Activated CD8-positive, alpha-beta memory T cell treated with anti-CD3 and anti-CD28 coated beads, Interleukin-2, amount 50 U/mL, for 1 hour (primary cell): ENCODE measurements around the gene GTF2H4.
"Not testable (repeated sequence)": the region's sequence is repeated elsewhere in the genome, so short reads cannot be mapped to it uniquely, and the experiment has no call there.

Experiments used
- DNase-seq: peaks from one replicate; pipeline ENCODE4 v3.0.0-alpha.2; 2020; ENCODE audit errors: extremely low read depth

GTF2H4 gene

GRCh38 chr6:30894935-30895334 is 13.1 kb upstream of the GTF2H4 start:
- no peak for DNase-seq

GRCh38 chr6:30895343-30895742 is 12.7 kb upstream of the GTF2H4 start:
- no peak for DNase-seq

DNA sequence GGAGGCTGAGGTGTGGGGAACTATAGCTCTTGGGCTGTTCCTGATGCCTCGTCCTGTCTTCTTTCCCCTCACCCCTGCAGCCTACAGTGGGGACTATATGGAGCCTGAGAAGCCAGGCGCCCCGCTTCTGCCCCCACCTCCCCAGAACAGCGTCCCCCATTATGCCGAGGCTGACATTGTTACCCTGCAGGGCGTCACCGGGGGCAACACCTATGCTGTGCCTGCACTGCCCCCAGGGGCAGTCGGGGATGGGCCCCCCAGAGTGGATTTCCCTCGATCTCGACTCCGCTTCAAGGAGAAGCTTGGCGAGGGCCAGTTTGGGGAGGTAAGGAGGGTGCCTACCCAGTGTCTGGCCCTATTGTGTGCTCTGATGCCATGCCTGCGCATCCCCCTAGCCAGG is 11.5 kb upstream of the GTF2H4 start:
- no peak for DNase-seq

DNA sequence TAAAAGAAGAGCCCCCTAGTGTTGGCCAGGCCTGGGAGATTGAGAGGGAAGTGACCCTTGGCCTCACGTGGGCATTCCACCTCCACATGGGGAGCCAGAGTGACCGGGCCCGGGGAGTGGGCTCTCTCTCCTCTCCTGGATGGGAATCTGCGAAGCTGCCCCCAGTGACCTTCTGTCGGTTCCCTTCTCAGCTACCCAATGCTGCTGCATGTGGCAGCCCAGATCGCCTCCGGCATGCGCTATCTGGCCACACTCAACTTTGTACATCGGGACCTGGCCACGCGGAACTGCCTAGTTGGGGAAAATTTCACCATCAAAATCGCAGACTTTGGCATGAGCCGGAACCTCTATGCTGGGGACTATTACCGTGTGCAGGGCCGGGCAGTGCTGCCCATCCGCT is 10.1 kb upstream of the GTF2H4 start:
- DNase-seq: no peak

DNA sequence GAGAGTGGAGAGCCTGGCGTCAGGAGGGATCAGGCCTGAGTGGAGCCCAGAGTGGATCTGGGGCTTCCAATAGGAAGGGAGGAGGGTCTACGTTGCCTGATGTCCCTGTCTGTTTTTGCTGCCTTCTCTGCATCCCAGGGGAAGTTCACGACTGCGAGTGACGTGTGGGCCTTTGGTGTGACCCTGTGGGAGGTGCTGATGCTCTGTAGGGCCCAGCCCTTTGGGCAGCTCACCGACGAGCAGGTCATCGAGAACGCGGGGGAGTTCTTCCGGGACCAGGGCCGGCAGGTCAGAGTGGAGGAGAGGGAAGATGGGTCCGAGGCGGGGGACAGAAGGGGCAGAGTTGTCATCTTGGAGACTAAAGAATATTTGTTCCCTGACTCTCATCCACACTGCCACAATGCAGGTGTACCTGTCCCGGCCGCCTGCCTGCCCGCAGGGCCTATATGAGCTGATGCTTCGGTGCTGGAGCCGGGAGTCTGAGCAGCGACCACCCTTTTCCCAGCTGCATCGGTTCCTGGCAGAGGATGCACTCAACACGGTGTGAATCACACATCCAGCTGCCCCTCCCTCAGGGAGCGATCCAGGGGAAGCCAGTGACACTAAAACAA is 9.2 kb upstream of the GTF2H4 start:
- no peak for DNase-seq

DNA sequence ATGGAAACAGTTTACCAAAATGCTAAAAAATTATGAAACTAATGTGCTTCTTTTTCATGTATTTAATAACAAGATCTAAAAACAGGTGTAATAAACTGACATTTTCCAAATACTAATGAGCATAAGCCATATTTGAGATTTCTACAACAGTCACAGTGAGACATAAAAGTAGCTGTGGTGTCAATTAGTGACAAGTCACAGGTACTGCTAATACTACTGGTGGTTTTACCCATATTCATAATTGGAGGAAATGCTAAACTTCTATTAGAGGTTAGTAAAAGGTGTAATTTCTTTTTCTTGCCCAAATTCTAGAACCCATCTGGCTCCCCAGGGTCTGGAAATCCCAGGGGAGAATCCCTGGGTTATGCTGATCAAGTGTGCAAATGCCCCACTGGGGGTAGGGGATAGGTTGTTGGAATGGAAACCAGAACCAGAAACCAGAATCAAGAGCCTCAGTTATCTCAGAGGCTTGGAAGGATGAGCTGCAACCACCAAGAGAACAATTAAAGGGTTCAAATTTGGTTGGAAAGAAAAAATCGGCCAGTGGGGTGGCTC is 7.1 kb upstream of the GTF2H4 start:
- DNase-seq: no peak

- no peak for DNase-seq
These were observed 6.6 kb upstream of the GTF2H4 start for GRCh38 chr6:30901436-30901835.

DNA sequence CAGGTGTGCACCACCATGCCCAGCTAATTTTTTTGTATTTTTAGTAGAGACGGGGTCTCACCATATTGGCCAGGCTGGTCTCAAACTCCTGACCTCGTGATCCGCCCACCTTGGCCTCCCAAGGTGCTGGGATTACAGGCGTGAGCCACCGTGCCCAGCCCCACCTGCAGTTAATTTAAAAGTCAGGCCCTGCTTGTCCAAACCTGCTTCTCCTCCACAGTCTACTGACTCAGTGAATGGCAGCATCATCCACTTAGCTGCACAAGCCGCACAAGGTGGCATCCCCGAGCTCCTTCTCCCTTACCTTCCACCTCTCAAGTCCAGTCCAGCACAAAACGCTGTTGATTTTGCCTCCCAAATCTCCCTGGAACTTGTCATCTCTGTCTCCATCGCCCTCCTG is 5.8 kb upstream of the GTF2H4 start:
- DNase-seq: not testable (repeated sequence)

DNA sequence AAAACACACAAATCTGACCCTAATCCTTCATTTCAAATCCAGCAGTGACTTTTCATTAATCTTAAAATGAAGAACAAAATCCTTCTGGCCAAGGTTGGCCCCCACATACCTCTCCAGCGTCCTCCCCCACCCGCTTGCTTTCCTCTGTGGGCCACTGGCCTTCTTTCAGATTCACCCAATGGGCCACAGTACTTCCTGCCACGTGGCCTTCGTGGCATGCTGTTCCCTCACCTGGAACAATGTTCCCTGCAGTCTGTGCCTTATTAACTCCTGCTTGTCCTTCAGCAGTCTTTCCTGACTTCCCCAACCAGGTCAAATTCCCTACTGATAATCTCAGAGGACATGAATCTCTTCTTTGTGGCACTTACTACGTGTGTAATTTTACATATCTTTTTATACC is 5.3 kb upstream of the GTF2H4 start:
- DNase-seq: no peak

- no peak for DNase-seq
These were observed 4.8 kb upstream of the GTF2H4 start for GRCh38 chr6:30903236-30903635.

DNA sequence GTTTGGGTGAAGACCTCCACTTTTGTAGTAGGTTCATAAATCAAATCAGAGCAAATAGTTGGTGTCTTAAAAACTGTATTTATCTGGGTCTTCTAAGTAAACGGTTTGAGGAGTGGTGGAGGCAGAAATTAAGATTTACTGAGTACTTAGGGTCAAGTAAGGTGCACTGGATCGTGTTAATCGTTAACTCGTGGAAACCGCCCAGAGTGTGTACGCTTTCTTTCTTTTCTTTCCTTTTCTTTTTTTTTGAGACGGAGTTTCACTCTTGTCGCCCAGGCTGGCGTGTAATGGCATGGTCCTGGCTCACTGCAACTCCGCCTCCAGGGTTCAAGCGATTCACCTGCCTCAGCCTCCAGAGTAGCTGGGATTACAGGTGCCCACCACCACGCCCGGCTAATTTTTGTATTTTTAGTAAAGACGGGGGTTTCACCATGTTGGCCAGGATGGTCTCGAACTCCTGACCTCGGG is 683 bp upstream of the GTF2H4 start:
- not testable (repeated sequence) for DNase-seq

DNA sequence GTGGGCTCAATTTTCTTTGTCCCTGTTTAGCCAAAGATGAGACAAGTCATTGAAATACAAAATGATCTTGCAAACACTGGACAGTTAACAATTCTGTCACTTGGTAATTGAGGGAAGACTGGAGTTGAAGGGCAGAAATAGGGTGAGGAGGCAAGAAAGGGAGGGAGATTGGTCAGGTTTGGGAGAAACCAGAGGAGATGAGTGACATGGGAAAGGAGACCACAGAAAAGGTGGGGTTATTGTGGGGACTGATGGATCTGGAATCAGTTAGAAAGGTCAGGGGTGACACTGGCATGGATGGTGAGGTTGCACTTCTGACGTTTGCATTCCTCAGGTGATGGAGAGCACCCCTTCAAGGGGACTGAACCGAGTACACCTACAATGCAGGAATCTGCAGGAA is 693 bp downstream of the GTF2H4 start:
- DNase-seq: no peak

DNA sequence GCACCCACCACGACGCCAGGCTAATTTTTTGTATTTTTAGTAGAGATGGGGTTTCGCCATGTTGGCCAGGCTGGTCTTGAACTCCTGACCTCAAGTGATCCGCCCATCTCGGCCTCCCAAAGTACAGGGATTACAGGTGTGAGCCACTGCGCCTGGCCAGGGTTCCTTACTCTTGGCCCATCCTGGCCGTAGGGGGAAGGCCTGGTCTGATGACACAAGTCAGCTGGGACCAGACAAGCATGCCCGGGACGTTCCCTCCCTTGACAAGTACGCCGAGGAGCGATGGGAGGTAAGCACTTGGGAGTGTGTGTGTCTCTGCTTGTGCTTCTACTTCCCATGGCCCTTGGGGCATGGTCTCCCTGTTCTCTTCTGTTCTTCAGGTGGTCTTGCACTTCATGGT is 2.5 kb downstream of the GTF2H4 start:
- not testable (repeated sequence) for DNase-seq

DNA sequence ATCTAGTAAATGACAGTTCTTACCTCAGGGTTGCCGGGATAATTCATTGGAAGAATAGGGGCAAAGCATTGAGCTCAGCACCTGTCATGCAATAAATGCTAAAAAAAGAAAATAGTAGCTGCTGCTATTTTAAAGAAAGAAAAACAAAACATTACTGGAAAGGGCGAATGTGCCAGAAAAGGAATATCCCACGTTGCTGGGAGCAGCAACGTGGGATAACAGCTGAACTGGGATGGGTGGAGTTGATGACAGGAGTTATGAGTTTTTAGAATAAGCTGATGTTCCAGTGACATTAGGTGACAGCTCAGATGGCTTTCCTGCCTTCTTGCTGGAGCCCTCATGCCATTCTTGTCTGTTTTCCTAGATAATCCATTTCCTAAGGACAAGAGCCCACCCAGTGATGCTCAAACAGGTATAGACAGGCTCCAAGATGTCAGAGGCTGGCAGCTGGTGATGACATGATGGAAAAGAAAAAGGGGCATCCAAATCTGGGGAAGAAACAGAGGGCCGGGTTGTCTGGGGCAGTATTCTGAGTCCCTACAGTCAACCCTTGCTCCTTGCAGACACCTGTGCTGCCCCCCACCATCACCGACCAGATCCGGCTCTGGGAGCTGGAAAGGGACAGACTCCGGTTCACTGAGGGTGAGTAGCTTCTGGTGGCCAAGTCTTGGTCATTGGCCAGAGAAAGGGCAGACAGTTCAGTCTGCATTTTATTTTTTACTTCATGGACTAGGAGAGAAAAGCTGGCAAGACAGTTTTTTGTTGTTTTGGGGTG is 4.9 kb downstream of the GTF2H4 start:
- no peak for DNase-seq

DNA sequence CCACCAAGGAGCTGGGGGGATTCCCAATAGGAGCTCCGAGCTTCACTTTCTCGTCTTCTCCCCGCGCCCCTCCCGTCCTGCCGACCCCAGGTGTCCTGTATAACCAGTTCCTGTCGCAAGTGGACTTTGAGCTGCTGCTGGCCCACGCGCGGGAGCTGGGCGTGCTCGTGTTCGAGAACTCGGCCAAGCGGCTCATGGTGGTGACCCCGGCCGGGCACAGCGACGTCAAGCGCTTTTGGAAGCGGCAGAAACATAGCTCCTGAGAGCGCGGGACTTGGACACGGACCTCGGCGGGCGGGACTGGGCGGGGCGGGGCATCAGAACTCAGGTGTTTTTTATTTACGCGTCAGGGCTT is 5.7 kb downstream of the GTF2H4 start:
- DNase-seq: no peak

DNA sequence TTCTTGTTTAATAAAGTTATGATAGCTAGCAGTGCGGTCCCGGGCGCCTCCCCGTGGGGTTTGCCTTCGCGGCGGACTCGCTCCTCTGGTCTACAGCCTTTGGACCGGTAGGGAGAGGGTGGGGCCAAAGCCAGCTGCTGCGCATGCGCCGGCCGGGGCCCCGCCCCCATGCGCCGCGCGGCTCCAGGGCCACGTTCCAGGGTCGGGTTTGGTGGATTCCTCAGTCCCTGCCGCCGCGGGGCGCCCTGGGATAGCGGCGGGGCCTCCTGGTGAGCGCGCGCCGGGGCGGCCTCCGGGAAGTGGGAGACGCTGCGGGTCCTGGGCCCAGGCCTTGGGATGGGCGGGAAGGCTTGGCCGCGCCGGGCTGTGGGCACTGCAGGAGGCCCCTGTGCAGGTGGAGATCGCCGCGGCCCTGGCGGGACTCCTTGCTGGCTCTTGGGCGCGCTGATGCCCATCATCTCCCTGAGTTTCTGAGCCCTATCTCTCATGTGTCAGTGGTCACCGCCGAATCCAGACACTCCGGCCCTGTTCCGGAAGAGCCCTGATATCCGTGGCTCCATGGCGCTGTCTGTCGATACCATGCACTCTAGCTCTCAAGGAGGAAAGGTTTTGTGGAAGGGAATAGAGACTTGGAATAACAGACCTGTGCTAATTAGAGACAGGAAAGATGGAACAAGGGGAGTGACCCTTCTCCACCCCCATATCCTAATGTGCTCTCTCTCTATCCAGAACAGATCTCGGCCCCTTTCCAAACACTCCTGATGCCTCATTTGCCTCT is 6.3 kb downstream of the GTF2H4 start, which contains the start of gene VARS2:
VARS2 (plus strand) TSS at position 163 of the 778 bp plus-strand sequence; CDS start at position 762, 599 bp downstream.
- peak; percentile 54 for DNase-seq

DNA sequence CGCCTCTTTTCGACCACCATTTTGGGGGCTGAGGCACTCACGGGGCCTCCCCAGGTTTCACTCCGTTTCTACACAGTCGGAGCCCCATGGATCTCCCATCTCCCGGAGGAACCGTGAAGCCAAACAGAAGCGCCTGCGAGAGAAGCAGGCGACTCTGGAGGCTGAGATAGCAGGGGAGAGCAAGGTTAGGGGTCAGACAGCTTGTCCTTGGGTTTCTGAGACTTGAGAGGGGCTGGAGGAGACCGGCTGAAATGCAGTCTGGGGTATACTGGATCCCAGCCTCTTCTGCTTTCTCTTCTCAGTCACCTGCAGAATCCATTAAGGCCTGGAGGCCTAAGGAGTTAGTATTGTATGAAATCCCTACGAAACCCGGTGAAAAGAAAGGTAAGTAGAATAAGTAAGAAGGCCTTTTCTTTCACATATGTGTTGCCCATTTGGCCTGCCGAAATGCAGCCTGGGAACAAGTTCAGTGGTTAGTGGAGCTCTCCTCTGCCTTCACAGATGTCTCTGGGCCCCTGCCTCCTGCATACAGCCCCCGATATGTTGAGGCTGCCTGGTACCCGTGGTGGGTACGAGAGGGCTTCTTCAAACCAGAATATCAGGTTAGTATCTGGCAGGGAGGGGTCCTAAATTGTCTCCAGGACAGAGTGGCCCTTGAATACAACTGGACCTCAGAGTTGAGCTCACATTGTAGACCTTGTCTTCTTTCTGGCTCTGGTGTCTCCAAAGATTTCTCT is 7.0 kb downstream of the GTF2H4 start:
- DNase-seq: no peak

DNA sequence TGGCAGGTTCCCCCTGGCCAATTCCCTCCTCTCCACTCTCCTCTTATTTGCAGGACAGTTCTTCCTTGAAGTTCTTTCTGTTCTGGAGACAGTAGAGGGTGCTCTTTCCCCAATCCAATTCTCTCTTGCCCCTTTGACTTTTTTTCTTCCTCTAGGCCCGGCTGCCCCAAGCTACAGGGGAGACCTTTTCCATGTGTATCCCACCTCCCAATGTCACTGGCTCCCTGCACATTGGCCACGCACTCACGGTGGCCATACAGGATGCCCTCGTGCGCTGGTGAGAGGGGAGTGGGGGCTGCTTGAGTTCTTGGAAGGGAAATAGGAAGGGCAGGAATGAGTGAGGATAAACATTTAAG is 7.6 kb downstream of the GTF2H4 start:
- no peak for DNase-seq

GRCh38 chr6:30917041-30917440 is 9.0 kb downstream of the GTF2H4 start:
- no peak for DNase-seq

DNA sequence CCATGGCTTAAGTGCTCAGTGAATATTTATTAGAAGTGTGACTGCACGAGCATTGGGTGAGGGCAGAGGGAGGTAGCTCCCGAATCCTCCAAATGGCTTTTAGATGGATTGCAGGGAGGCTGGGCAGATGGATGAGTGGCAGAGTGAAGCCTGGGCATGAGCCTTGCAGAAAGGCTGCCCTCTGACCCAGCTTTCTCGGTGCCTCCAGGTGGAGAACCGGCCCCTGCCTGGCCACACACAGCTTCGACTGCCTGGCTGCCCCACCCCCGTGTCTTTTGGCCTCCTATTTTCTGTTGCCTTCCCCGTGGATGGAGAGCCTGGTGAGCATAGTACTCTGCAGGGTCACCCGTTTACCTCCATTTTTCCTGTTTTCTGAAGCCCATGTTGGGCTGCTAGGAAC is 9.5 kb downstream of the GTF2H4 start:
- no peak for DNase-seq

DNA sequence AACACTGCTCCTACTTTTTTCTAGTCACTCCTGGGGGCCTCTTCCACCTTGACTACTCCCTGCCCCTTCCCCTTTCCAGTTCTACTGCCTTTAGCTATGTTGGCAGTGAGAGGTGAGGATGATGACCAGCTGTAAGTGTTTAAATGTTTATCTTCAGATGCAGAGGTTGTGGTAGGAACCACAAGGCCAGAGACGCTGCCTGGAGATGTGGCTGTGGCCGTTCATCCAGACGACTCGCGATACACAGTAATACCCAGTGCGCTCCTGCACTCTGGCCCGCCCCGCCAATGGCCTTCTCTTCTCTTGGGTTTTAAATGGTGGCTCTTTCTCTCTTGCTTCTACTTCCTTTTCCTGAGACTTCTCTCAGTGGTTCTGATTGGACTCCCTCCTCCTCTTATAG is 10.7 kb downstream of the GTF2H4 start:
- DNase-seq: no peak

- DNase-seq: no peak
These were observed 14.4 kb downstream of the GTF2H4 start for GRCh38 chr6:30922447-30922852.
